Lower leg skin (tissue), 3 donors: ENCODE data around the gene TUBGCP3.

Experiments used
- POLR2A ChIP-seq, 2 donors: fragments of 450-650 bp; IDR thresholded peaks; one replicate each; pipeline ENCODE4 v1.6.1; 2016 to 2017; ENCODE audit warnings: antibody characterized with exemption in 2 of 2, mild to moderate bottlenecking in 1 of 2, moderate library complexity in 1 of 2
- TF ChIP-seq, protein P1 (sequence below), 3 donors: fragments of 450-650 bp; IDR thresholded peaks; one replicate each; pipeline ENCODE4 v1.5.1; 2016; ENCODE audit warnings: antibody characterized with exemption in 3 of 3, mild to moderate bottlenecking in 3 of 3, moderate library complexity in 2 of 3

DNA sequence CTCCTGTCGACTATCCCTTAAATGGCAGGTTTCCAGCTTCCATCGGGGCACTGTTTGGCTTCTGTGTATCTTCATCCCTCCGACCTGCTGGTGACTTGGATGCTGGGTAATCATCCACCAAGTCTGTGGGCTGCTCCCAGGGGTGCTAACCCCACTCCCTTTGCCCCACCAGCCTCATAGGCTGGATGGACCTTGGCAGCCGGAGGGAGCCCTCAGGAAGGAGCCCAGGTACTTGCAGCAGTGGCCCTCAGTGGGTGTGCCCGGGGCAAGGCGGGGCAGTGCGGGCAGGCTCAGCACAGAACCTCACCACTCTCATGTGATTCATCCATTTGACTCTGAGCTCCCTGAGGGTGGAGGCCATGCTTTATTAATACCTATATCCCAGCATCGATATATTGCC, 27.4 kb upstream of the TUBGCP3 start:
- TF ChIP-seq, protein P1, sequence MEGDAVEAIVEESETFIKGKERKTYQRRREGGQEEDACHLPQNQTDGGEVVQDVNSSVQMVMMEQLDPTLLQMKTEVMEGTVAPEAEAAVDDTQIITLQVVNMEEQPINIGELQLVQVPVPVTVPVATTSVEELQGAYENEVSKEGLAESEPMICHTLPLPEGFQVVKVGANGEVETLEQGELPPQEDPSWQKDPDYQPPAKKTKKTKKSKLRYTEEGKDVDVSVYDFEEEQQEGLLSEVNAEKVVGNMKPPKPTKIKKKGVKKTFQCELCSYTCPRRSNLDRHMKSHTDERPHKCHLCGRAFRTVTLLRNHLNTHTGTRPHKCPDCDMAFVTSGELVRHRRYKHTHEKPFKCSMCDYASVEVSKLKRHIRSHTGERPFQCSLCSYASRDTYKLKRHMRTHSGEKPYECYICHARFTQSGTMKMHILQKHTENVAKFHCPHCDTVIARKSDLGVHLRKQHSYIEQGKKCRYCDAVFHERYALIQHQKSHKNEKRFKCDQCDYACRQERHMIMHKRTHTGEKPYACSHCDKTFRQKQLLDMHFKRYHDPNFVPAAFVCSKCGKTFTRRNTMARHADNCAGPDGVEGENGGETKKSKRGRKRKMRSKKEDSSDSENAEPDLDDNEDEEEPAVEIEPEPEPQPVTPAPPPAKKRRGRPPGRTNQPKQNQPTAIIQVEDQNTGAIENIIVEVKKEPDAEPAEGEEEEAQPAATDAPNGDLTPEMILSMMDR (IDR thresholded peaks at IDR 0.05), result no peak
- no peak for TF ChIP-seq POLR2A (IDR thresholded peaks at IDR 0.05)
